HepG2 (cell line): ENCODE measurements around the gene PMFBP1. TPM values are rescaled to one million over a fixed set of nuclear protein-coding genes. Genes with fewer than 3 reads are reported as not detected.

Experiments
- ATAC-seq: fragments of 200-7000 bp; cut with Tn5 transposase; 3 replicates; pipeline ENCODE4 v1.9.1; 2020; ENCODE audit warnings: mild to moderate bottlenecking, moderate library complexity
- BruUV-seq: library from RNA; stranded (reverse); fragments of 400-500 nt; replicated peaks from 2 replicates; lab custom pipeline; 2021; lab: Mats Ljungman, UMichigan
- CTCF ChIA-PET: fragments of 300-600 bp; formaldehyde crosslinking; extraction: SDS; loops from one replicate; lab custom pipeline; 2021; ENCODE audit warnings: low total read pairs, inconsistent platforms, low intra/inter-chr PET ratio; lab: Yijun Ruan, JAX
- POLR2A ChIA-PET: fragments of 350-600 bp; sonication (Branson Sonifier 250); formaldehyde crosslinking; loops from one replicate; lab custom pipeline; 2020; ENCODE audit warnings: antibody characterized with exemption, inconsistent platforms; lab: Yijun Ruan, JAX
- DNase-seq: peaks from one replicate; pipeline ENCODE4 v3.0.0-alpha.2; 2015; ENCODE audit warnings: low spot score
- FAIRE-seq: peaks from 3 replicates; lab custom pipeline; 2011; peaks lifted over from hg19 to GRCh38; lab: Jason Lieb, UNC
- H2AFZ ChIP-seq: one replicate; pipeline ENCODE4 v1.6.1; 2011; ENCODE audit warnings: low read length, inconsistent platforms
- H3K27ac ChIP-seq: fragments of 300-600 bp; 3 replicates; pipeline ENCODE4 v1.8.0; 2011; ENCODE audit warnings: mixed run types, mild to moderate bottlenecking, mixed read lengths, low read length, inconsistent platforms; ENCODE audit not compliant: insufficient read depth; ENCODE audit errors: extremely low read length
- H3K27me3 ChIP-seq, 2 experiments: fragments of 200-600 bp in 1 of 2; 2 replicates in 1 of 2; 3 replicates in 1 of 2; pipeline versions ENCODE4 v1.6.0 to v1.8.0; 2011; ENCODE audit warnings: low read length in 2 of 2, mild to moderate bottlenecking in 2 of 2, moderate library complexity in 2 of 2, inconsistent platforms in 1 of 2; ENCODE audit not compliant: insufficient read depth in 2 of 2, control insufficient read depth in 1 of 2
- H3K36me3 ChIP-seq, 2 experiments: fragments of 200-600 bp in 1 of 2; replicated peaks in 1 of 2; 2 replicates in 1 of 2; 3 replicates in 1 of 2; pipeline versions ENCODE4 v1.5.1 to v1.8.0; 2011; ENCODE audit warnings: low read length in 2 of 2, inconsistent platforms in 1 of 2; ENCODE audit not compliant: insufficient read depth in 2 of 2, control insufficient read depth in 1 of 2
- H3K4me1 ChIP-seq: 2 replicates; pipeline ENCODE4 v1.5.1; 2012; ENCODE audit warnings: low read length, inconsistent platforms; ENCODE audit not compliant: insufficient read depth
- H3K4me2 ChIP-seq: 2 replicates; pipeline ENCODE4 v1.6.0; 2011; ENCODE audit warnings: low read depth, low read length, inconsistent platforms
- H3K4me3 ChIP-seq, 3 experiments: fragments of 200-600 bp in 1 of 3; sonication (generic), shearing (Covaris generic) in 1 of 3; replicated peaks in 1 of 3; 2 replicates each; pipeline ENCODE4 v1.5.1; 2011 to 2016; ENCODE audit warnings: low read length in 3 of 3, inconsistent platforms in 2 of 3, low read depth in 2 of 3, mild to moderate bottlenecking in 2 of 3, control low read depth in 1 of 3, mixed read lengths in 1 of 3; ENCODE audit not compliant: insufficient read depth in 1 of 3
- H3K79me2 ChIP-seq: one replicate; pipeline ENCODE4 v1.6.1; 2011; ENCODE audit warnings: low read length, inconsistent platforms; ENCODE audit not compliant: insufficient read depth
- H3K9ac ChIP-seq: 2 replicates; pipeline ENCODE4 v1.6.0; 2011; ENCODE audit warnings: mild to moderate bottlenecking, low read depth, low read length, inconsistent platforms; ENCODE audit not compliant: insufficient read depth
- H3K9me3 ChIP-seq: 2 replicates; pipeline ENCODE4 v1.5.1; 2012; ENCODE audit warnings: mild to moderate bottlenecking, low read length
- H4K20me1 ChIP-seq: 2 replicates; pipeline ENCODE4 v1.6.0; 2011; ENCODE audit warnings: inconsistent platforms, mild to moderate bottlenecking, low read length, moderate library complexity; ENCODE audit not compliant: insufficient read depth
- CREM ChIP-seq, 2 experiments: sonication (generic) in 1 of 2; formaldehyde crosslinking in 1 of 2; IDR thresholded peaks; 2 replicates each; pipeline versions ENCODE4 v1.4.0 to v1.6.1; 2016 to 2020; ENCODE audit warnings: antibody characterized with exemption in 1 of 2, mild to moderate bottlenecking in 1 of 2, missing genetic modification reagents in 1 of 2
- MEIS2 ChIP-seq: sonication (generic); formaldehyde crosslinking; IDR thresholded peaks from 2 replicates; pipeline ENCODE4 v1.9.0; 2021; ENCODE audit warnings: mild to moderate bottlenecking, missing genetic modification reagents
- MTA1 ChIP-seq: sonication (generic); formaldehyde crosslinking; IDR thresholded peaks from 2 replicates; pipeline ENCODE4 v1.4.0; 2020; ENCODE audit warnings: missing genetic modification reagents, mild to moderate bottlenecking, borderline replicate concordance
- RBFOX2 ChIP-seq: fragments of 200-400 bp; formaldehyde crosslinking; IDR thresholded peaks from 2 replicates; pipeline ENCODE4 v1.6.1; 2017; ENCODE audit warnings: low read depth, mild to moderate bottlenecking, low read length
- RXRA ChIP-seq: sonication (generic); formaldehyde crosslinking; IDR thresholded peaks from 2 replicates; pipeline ENCODE4 v1.5.1; 2020; ENCODE audit warnings: missing genetic modification reagents
- SCMH1 ChIP-seq: sonication (generic); formaldehyde crosslinking; IDR thresholded peaks from 2 replicates; pipeline ENCODE4 v1.9.0; 2021; ENCODE audit warnings: missing genetic modification reagents, mild to moderate bottlenecking, borderline replicate concordance
- ZNF260 ChIP-seq: sonication (generic); formaldehyde crosslinking; IDR thresholded peaks from 2 replicates; pipeline ENCODE4 v1.4.0; 2020; ENCODE audit warnings: missing genetic modification reagents, low read depth, mild to moderate bottlenecking, borderline replicate concordance
- ZNF547 ChIP-seq: sonication (generic); formaldehyde crosslinking; IDR thresholded peaks from 2 replicates; pipeline ENCODE4 v1.5.1; 2020; ENCODE audit warnings: mild to moderate bottlenecking, missing genetic modification reagents
- ZNF550 ChIP-seq: sonication (generic); formaldehyde crosslinking; IDR thresholded peaks from 2 replicates; pipeline ENCODE4 v1.4.0; 2020; ENCODE audit warnings: mild to moderate bottlenecking, missing genetic modification reagents, borderline replicate concordance
- ZNF772 ChIP-seq: sonication (generic); formaldehyde crosslinking; IDR thresholded peaks from 2 replicates; pipeline ENCODE4 v1.5.0; 2020; ENCODE audit warnings: mild to moderate bottlenecking, missing genetic modification reagents
- WGBS: methylation state at CpG from one replicate; pipeline ENCODE4 v1.1.6; 2017; ENCODE audit warnings: low lambda C conversion rate; 5-methylcytosine and 5-hydroxymethylcytosine counted together
- in situ Hi-C: cut with HindIII; loops from 2 replicates; pipeline ENCODE4 v1.10.0; 2017; ENCODE audit warnings: low pct_unique_long_range_greater_than_20kb; ENCODE audit not compliant: extremely low pct_ligation_motif_present
- intact Hi-C: fragments of 100-400 bp; cut with micrococcal nuclease; formaldehyde crosslinking; loops from one replicate; pipeline ENCODE4 v1.10.0; 2022; ENCODE audit not compliant: unreplicated experiment
- polyA plus RNA-seq, 8 experiments: library from polyadenylated mRNA; depleted of rRNA in 3 of 8; stranded (reverse) in 7 of 8; unstranded in 1 of 8; fragments of >200 nt; fragmentation: Illumina TruSeq in 4 of 8; extraction: Trizol in 4 of 8; gene quantifications; 2 replicates each; pipeline versions ENCODE4 v1.2.1 to v1.2.3, GENCODE V29; 2011 to 2016; ENCODE audit warnings: low read depth in 4 of 8, missing spikeins in 1 of 8, mixed read lengths in 1 of 8; ENCODE audit not compliant: insufficient read depth in 1 of 8
- total RNA-seq, 5 experiments: library from RNA; depleted of rRNA; stranded (reverse); fragments of >200 nt; fragmentation: Illumina TruSeq; extraction: Trizol; gene quantifications; 2 replicates each; pipeline ENCODE4 v1.2.3, GENCODE V29; 2016; ENCODE audit warnings: low read depth in 1 of 5
- TF ChIP-seq, protein P1 (sequence below): sonication (generic); formaldehyde crosslinking; IDR thresholded peaks from 2 replicates; pipeline ENCODE4 v1.4.0; 2020; ENCODE audit warnings: mild to moderate bottlenecking, missing genetic modification reagents, borderline replicate concordance
- TF ChIP-seq, protein P2 (sequence below): IDR thresholded peaks from 2 replicates; pipeline ENCODE4 v1.6.1; 2018; ENCODE audit warnings: missing genetic modification reagents

PMFBP1 gene
- total and polyA plus RNA-seq, 2 of the 13 experiments (the other 11 are each of a cell fraction or from before 2014, with no cell fraction given), result 1.9 to 3.8 TPM

DNA sequence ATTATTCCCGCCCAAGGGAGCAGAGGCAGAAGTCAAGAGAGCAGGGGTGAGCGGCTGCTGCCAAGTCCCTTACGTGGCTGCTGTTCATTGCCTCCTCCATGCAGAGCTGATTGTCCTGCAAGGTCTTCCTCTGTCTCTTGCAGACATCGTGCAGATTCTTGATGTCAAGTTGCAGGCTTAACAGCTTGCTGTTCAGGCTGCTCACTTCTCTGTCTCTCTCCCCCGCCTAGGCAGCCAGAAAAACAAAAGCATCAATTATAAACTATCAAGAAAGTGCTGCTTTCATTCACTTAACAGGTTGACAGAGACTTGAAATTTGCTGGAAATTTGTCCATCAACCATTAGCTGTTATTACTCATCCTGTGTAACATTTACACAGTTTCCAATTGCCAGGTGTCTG lies 7.3 kb downstream of the PMFBP1 start:
- BruUV-seq, result no TSS peak
- no peaks in the 10 kb centered on the region for H4K20me1 ChIP-seq
- intact Hi-C loops, result no loop called here
- H3K9ac ChIP-seq, result no peak overlapping the region
- H3K9me3 ChIP-seq, result no peaks in the 10 kb centered on the region
- no peak for DNase-seq
- no peaks in the 10 kb centered on the region for H3K4me1 ChIP-seq
- TF ChIP-seq ZNF260 (no peak), MEIS2 (CRISPR knock-in tag) (no peak), RXRA (CRISPR knock-in tag) (no peak)
- no peak overlapping the region for H3K4me3 ChIP-seq
- H3K27me3 ChIP-seq, result no peaks in the 10 kb centered on the region
- H3K79me2 ChIP-seq, result no peaks in the 10 kb centered on the region
- no peak overlapping the region for H3K27ac ChIP-seq
- ChIA-PET POLR2A (no interaction called here), CTCF (no interaction called here)
- H3K36me3 ChIP-seq, result no peaks in the 10 kb centered on the region
- no peak overlapping the region for H2AFZ ChIP-seq
- H3K4me2 ChIP-seq, result no peak overlapping the region
- no peak for ATAC-seq
- no peak for FAIRE-seq
- in situ Hi-C loops, result no loop called here
- 91% methylated on average over 5 of the region's 5 CpGs for WGBS

DNA sequence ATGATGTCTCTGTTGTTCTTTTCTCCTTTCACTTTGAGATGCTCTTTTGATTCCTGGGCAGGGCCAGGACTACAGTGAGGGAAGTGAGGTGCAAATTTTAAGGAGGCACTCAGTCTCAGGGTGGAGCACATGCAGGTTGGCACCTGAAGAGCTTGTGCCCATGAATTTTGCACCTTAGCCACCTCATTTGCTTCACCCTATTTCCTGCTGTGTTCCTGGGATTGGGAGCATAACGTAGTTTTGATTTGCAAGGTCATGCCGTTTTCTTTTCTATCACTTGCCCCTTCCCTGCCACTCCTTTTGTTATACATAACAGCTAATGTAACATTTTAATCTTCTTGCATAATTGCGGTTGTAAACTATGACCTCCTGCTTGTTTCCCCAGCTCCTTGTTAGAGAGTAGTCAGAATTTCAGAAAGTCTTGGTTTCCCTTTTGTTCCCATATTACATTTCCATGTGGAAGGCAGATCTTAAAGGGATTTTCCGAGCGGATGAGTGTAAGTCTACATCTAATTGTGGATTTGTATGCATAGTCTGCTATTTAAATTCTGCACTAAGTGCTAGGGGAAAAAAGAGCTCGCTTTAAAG lies 9.8 kb downstream of the PMFBP1 start:
- TF ChIP-seq RBFOX2, result no peak
- no peak for TF ChIP-seq ZNF550
- TF ChIP-seq MTA1 (CRISPR knock-in tag), result no peak
- no peak for TF ChIP-seq ZNF547 (CRISPR knock-in tag)
- TF ChIP-seq ZNF772 (CRISPR knock-in tag), result no peak
- no peak for TF ChIP-seq CREM (IDR thresholded peaks at IDR 0.05)
- TF ChIP-seq CREM (CRISPR knock-in tag; IDR thresholded peaks at IDR 0.05), result no peak
- TF ChIP-seq, protein P1, sequence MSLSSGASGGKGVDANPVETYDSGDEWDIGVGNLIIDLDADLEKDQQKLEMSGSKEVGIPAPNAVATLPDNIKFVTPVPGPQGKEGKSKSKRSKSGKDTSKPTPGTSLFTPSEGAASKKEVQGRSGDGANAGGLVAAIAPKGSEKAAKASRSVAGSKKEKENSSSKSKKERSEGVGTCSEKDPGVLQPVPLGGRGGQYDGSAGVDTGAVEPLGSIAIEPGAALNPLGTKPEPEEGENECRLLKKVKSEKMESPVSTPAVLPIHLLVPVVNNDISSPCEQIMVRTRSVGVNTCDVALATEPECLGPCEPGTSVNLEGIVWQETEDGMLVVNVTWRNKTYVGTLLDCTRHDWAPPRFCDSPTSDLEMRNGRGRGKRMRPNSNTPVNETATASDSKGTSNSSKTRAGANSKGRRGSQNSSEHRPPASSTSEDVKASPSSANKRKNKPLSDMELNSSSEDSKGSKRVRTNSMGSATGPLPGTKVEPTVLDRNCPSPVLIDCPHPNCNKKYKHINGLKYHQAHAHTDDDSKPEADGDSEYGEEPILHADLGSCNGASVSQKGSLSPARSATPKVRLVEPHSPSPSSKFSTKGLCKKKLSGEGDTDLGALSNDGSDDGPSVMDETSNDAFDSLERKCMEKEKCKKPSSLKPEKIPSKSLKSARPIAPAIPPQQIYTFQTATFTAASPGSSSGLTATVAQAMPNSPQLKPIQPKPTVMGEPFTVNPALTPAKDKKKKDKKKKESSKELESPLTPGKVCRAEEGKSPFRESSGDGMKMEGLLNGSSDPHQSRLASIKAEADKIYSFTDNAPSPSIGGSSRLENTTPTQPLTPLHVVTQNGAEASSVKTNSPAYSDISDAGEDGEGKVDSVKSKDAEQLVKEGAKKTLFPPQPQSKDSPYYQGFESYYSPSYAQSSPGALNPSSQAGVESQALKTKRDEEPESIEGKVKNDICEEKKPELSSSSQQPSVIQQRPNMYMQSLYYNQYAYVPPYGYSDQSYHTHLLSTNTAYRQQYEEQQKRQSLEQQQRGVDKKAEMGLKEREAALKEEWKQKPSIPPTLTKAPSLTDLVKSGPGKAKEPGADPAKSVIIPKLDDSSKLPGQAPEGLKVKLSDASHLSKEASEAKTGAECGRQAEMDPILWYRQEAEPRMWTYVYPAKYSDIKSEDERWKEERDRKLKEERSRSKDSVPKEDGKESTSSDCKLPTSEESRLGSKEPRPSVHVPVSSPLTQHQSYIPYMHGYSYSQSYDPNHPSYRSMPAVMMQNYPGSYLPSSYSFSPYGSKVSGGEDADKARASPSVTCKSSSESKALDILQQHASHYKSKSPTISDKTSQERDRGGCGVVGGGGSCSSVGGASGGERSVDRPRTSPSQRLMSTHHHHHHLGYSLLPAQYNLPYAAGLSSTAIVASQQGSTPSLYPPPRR, result no peak
- no peak for TF ChIP-seq SCMH1 (CRISPR knock-in tag)
- TF ChIP-seq, protein P2, sequence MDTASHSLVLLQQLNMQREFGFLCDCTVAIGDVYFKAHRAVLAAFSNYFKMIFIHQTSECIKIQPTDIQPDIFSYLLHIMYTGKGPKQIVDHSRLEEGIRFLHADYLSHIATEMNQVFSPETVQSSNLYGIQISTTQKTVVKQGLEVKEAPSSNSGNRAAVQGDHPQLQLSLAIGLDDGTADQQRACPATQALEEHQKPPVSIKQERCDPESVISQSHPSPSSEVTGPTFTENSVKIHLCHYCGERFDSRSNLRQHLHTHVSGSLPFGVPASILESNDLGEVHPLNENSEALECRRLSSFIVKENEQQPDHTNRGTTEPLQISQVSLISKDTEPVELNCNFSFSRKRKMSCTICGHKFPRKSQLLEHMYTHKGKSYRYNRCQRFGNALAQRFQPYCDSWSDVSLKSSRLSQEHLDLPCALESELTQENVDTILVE (CRISPR knock-in tag), result no peak
- TF ChIP-seq, all 625 proteins: peak for 0
- BruUV-seq, result no TSS peak
- H3K36me3 ChIP-seq, result no peaks in the 10 kb centered on the region
- ChIA-PET CTCF (no interaction called here), POLR2A (no interaction called here)
- H3K9ac ChIP-seq, result no peak overlapping the region
- H3K79me2 ChIP-seq, result no peaks in the 10 kb centered on the region
- no peaks in the 10 kb centered on the region for H3K9me3 ChIP-seq
- no peak overlapping the region for H3K27ac ChIP-seq
- H4K20me1 ChIP-seq, result no peaks in the 10 kb centered on the region
- no peak overlapping the region for H3K4me3 ChIP-seq
- FAIRE-seq (no peak), ATAC-seq (no peak), DNase-seq (no peak)
- WGBS, result 93% methylated on average over 6 of the region's 6 CpGs
- H3K4me2 ChIP-seq, result no peak overlapping the region
- no peak overlapping the region for H2AFZ ChIP-seq
- H3K4me1 ChIP-seq, result peaks cover 7% of the 10 kb centered on the region
- in situ Hi-C loops, result no loop called here
- intact Hi-C loops, result no loop called here
- no peaks in the 10 kb centered on the region for H3K27me3 ChIP-seq
